Endothelial cell of umbilical vein (primary cell): ENCODE data around the gene MAP2K5. TPM values are rescaled to one million over a fixed set of nuclear protein-coding genes. Genes with fewer than 3 reads are reported as not detected.
A peak's percentile ranks its signal among the peaks of the same experiment; 100 is the strongest.

ENCODE experiments used
- BruUV-seq: library from RNA; stranded (reverse); fragments of 400-500 nt; replicated peaks from 2 replicates; lab custom pipeline; 2021; lab: Mats Ljungman, UMichigan
- CTCF ChIA-PET: fragments of 300-600, 350-600 bp; sonication (Branson Sonifier 250); formaldehyde crosslinking; loops from one replicate; lab custom pipeline; 2021; ENCODE audit warnings: antibody characterized with exemption, inconsistent platforms; lab: Charles Lee
- POLR2A ChIA-PET: fragments of 300-600, 350-600 bp; sonication (Branson Sonifier 250); formaldehyde crosslinking; loops from one replicate; lab custom pipeline; 2021; ENCODE audit warnings: antibody characterized with exemption, inconsistent platforms; lab: Charles Lee
- DNase-seq: peaks from one replicate; pipeline ENCODE4 v3.0.0-alpha.2; 2011; ENCODE audit warnings: low read depth, low spot score
- FAIRE-seq: peaks from 2 replicates; lab custom pipeline; 2011; peaks lifted over from hg19 to GRCh38; lab: Jason Lieb, UNC
- H2AFZ ChIP-seq: 2 replicates; pipeline ENCODE4 v1.6.0; 2012; ENCODE audit warnings: low read depth, low read length, control low read depth, inconsistent platforms
- H3K27ac ChIP-seq: 2 replicates; pipeline ENCODE4 v1.5.1; 2011; ENCODE audit warnings: low read depth, mild to moderate bottlenecking, control low read depth, low read length, moderate library complexity; ENCODE audit not compliant: insufficient read depth
- H3K27me3 ChIP-seq, 2 experiments: 2 replicates each; pipeline versions ENCODE4 v1.6.0 to v1.6.1; 2011; ENCODE audit warnings: low read length in 2 of 2, mixed read lengths in 1 of 2; ENCODE audit not compliant: control insufficient read depth in 2 of 2, insufficient read depth in 2 of 2
- H3K36me3 ChIP-seq, 2 experiments: 2 replicates in 1 of 2; 3 replicates in 1 of 2; pipeline ENCODE4 v1.5.1; 2011; ENCODE audit warnings: low read length in 2 of 2, mild to moderate bottlenecking in 1 of 2, moderate library complexity in 1 of 2; ENCODE audit not compliant: control insufficient read depth in 2 of 2, insufficient read depth in 2 of 2; ENCODE audit errors: extremely low read depth in 1 of 2
- H3K4me1 ChIP-seq: 3 replicates; pipeline ENCODE4 v1.5.1; 2011; ENCODE audit warnings: mild to moderate bottlenecking, low read length; ENCODE audit not compliant: control insufficient read depth, insufficient read depth; ENCODE audit errors: extremely low read depth
- H3K4me2 ChIP-seq: 2 replicates; pipeline ENCODE4 v1.6.1; 2011; ENCODE audit warnings: low read length, control low read depth, mixed read lengths; ENCODE audit not compliant: insufficient read depth
- H3K4me3 ChIP-seq, 3 experiments: fragments of 200-600 bp in 1 of 3; sonication (generic), shearing (Covaris generic) in 1 of 3; replicated peaks in 1 of 3; 2 replicates each; pipeline ENCODE4 v1.5.1; 2011 to 2016; ENCODE audit warnings: control low read depth in 3 of 3, low read length in 3 of 3, mild to moderate bottlenecking in 2 of 3, inconsistent platforms in 1 of 3, low read depth in 1 of 3, moderate library complexity in 1 of 3; ENCODE audit not compliant: insufficient read depth in 1 of 3
- H3K79me2 ChIP-seq: 2 replicates; pipeline ENCODE4 v1.6.0; 2012; ENCODE audit warnings: low read length, inconsistent platforms; ENCODE audit not compliant: control insufficient read depth, insufficient read depth
- H3K9ac ChIP-seq: replicated peaks from 2 replicates; pipeline ENCODE3; 2011; ENCODE audit warnings: low read length, control low read depth; ENCODE audit not compliant: insufficient read depth; ENCODE audit errors: extremely low read depth
- H3K9me1 ChIP-seq: replicated peaks from 3 replicates; pipeline ENCODE4 v1.6.0; 2011; ENCODE audit warnings: mild to moderate bottlenecking, low read length; ENCODE audit not compliant: control insufficient read depth, insufficient read depth; ENCODE audit errors: extremely low read depth
- H3K9me3 ChIP-seq: replicated peaks from 2 replicates; pipeline ENCODE4 v1.5.1; 2012; ENCODE audit warnings: low read length, inconsistent platforms; ENCODE audit not compliant: control insufficient read depth, insufficient read depth
- H4K20me1 ChIP-seq: replicated peaks from 2 replicates; pipeline ENCODE3; 2011; ENCODE audit warnings: mild to moderate bottlenecking, low read length; ENCODE audit not compliant: control insufficient read depth, insufficient read depth; ENCODE audit errors: extremely low read depth
- CTCF ChIP-seq, 2 donors: IDR thresholded peaks; 1 replicate in 1 of 2; 2 replicates in 1 of 2; pipeline ENCODE4 v1.5.1; 2011; ENCODE audit warnings: low read length in 2 of 2, mild to moderate bottlenecking in 2 of 2, moderate library complexity in 2 of 2, control low read depth in 1 of 2, inconsistent platforms in 1 of 2, low read depth in 1 of 2; ENCODE audit not compliant: insufficient read depth in 1 of 2; ENCODE audit errors: extremely low read depth in 1 of 2
- EZH2 ChIP-seq: IDR thresholded peaks from 2 replicates; pipeline ENCODE4 v1.6.1; 2012; ENCODE audit warnings: borderline replicate concordance, low read depth, mild to moderate bottlenecking, moderate library complexity, low read length, inconsistent platforms; ENCODE audit not compliant: severe bottlenecking
- FOS ChIP-seq: IDR thresholded peaks from 2 replicates; pipeline ENCODE4 v1.6.1; 2011; ENCODE audit warnings: mild to moderate bottlenecking, low read length, moderate library complexity, borderline replicate concordance; ENCODE audit not compliant: insufficient read depth
- GATA2 ChIP-seq: IDR thresholded peaks from 2 replicates; pipeline ENCODE4 v1.7.0; 2011; ENCODE audit warnings: low read depth, mild to moderate bottlenecking, moderate library complexity, mixed read lengths, low read length; ENCODE audit not compliant: insufficient read length, insufficient read depth
- JUN ChIP-seq: IDR thresholded peaks from 2 replicates; pipeline ENCODE4 v1.6.1; 2011; ENCODE audit warnings: borderline replicate concordance, low read depth; ENCODE audit not compliant: insufficient read length, insufficient read depth
- MAX ChIP-seq: IDR thresholded peaks from 2 replicates; pipeline ENCODE4 v1.6.1; 2011; ENCODE audit not compliant: insufficient read depth, insufficient read length
- MYC ChIP-seq: IDR thresholded peaks from one replicate; pipeline ENCODE4 v1.6.1; 2011; ENCODE audit warnings: mild to moderate bottlenecking, low read depth, low read length
- POLR2A ChIP-seq: IDR thresholded peaks from 2 replicates; pipeline ENCODE4 v1.6.1; 2012; ENCODE audit warnings: low read depth, mild to moderate bottlenecking, control low read depth, low read length
- POLR2AphosphoS5 ChIP-seq: IDR thresholded peaks from 2 replicates; pipeline ENCODE4 v1.6.1; 2012; ENCODE audit warnings: low read depth, mild to moderate bottlenecking, control low read depth, low read length, moderate library complexity; ENCODE audit not compliant: insufficient read depth
- dilution Hi-C: fragments of 300-500 bp; cut with MboI; formaldehyde crosslinking; loops from one replicate; pipeline ENCODE4 v1.15.0; 2019; ENCODE audit warnings: low sequenced_read_pairs; ENCODE audit not compliant: extremely low pct_ligation_motif_present
- intact Hi-C: fragments of 100-400 bp; cut with micrococcal nuclease; formaldehyde crosslinking; loops from one replicate; pipeline ENCODE4 v1.10.0; 2022
- polyA plus RNA-seq, 4 experiments: library from polyadenylated mRNA; depleted of rRNA in 3 of 4; stranded (reverse) in 3 of 4; unstranded in 1 of 4; fragments of >200 nt; gene quantifications; 2 replicates each; pipeline versions ENCODE4 v1.2.1 to v1.2.3, GENCODE V29; 2011 to 2012; ENCODE audit warnings: missing spikeins in 1 of 4
- total RNA-seq: library from RNA; stranded (reverse); gene quantifications from 2 replicates; pipeline ENCODE4 v1.2.3, GENCODE V29; 2021

MAP2K5 gene
- total and polyA plus RNA-seq, 2 donors (not counting 3 experiments of a cell fraction or from before 2014, with no cell fraction given), result 4.9 to 24.7 TPM

GRCh38 chr15:67594770-67595169 lies 52.3 kb downstream of the MAP2K5 start:
- FAIRE-seq (no peak), DNase-seq (no peak)
- Histone ChIP-seq H2AFZ (no peak overlapping the region), H3K27me3 (no peaks in the 10 kb centered on the region), H3K79me2 (no peaks in the 10 kb centered on the region), H3K4me1 (no peaks in the 10 kb centered on the region), H3K4me2 (no peak overlapping the region), H3K4me3 (no peak overlapping the region), H4K20me1 (no peaks in the 10 kb centered on the region), H3K27ac (no peak overlapping the region), H3K9me1 (no peaks in the 10 kb centered on the region), H3K36me3 (no peaks in the 10 kb centered on the region), H3K9me3 (no peaks in the 10 kb centered on the region), H3K9ac (no peak overlapping the region)
- POLR2A ChIA-PET, result no interaction called here
- intact Hi-C loops (no loop called here), dilution Hi-C loops (no loop called here)
- no peak for TF ChIP-seq GATA2
- no peak for TF ChIP-seq POLR2AphosphoS5
- no peak for TF ChIP-seq MYC
- no peak for TF ChIP-seq POLR2A
- no TSS peak for BruUV-seq
- CTCF ChIA-PET, result interaction anchor here (1.1 kb wide), 1 partner anchor 12 kb away, joined by 4 read pairs; no protein-coding TSS in a partner anchor

- no peaks in the 10 kb centered on the region for H3K9me3 ChIP-seq
- no peaks in the 10 kb centered on the region for H4K20me1 ChIP-seq
- intact Hi-C loops, result no loop called here
- dilution Hi-C loops, result no loop called here
- ChIA-PET CTCF (interaction anchor here (1.1 kb wide), 1 partner anchor 11 kb away, joined by 4 read pairs; no protein-coding TSS in a partner anchor), POLR2A (interaction anchor here (0.7 kb wide), 1 partner anchor 105 kb away, joined by 5 read pairs; no protein-coding TSS in a partner anchor)
- no peak overlapping the region for H3K4me3 ChIP-seq
- H3K36me3 ChIP-seq, result no peaks in the 10 kb centered on the region
- H3K79me2 ChIP-seq, result no peaks in the 10 kb centered on the region
- H3K27me3 ChIP-seq, result no peaks in the 10 kb centered on the region
- no peak overlapping the region for H3K9ac ChIP-seq
- no TSS peak for BruUV-seq
- H2AFZ ChIP-seq, result no peak overlapping the region
- no peak for TF ChIP-seq GATA2
- TF ChIP-seq POLR2A, result no peak
- no peak for TF ChIP-seq JUN
- no peak for TF ChIP-seq POLR2AphosphoS5
- no peak for TF ChIP-seq MAX
- TF ChIP-seq CTCF (IDR thresholded peaks at IDR 0.05; ENCODE audit: extremely low read depth in 1 of 2, insufficient read depth in 1 of 2, low read depth in 1 of 2, low read length in 2 of 2), result no peak
- no peak for TF ChIP-seq FOS
- no peak for TF ChIP-seq EZH2
- no peak overlapping the region for H3K27ac ChIP-seq
- peak; percentile 9 for DNase-seq
- H3K4me2 ChIP-seq, result no peak overlapping the region
- no peak for FAIRE-seq
- H3K9me1 ChIP-seq, result no peaks in the 10 kb centered on the region
- no peaks in the 10 kb centered on the region for H3K4me1 ChIP-seq
These were observed 53.1 kb downstream of the MAP2K5 start for GRCh38 chr15:67595572-67595971.
